Measurements from ENCODE around the gene PRKACA. TPM values are rescaled to one million over a fixed set of nuclear protein-coding genes. Genes with fewer than 3 reads are reported as not detected.

PRKACA gene
- total RNA-seq, 1 experiment from 2014 or later: 17.6 TPM

Other genes starting within 250 kb of the PRKACA start
- gene NANOS3, start 240.6 kb downstream of the PRKACA start, total RNA-seq (2014; rRNA removed; shearing (Covaris generic); ENCODE audit: low replicate concordance): not detected in 2 replicates
- 5.5 and 12.7 TPM in 2 replicates for gene BRME1, start 211.6 kb downstream of the PRKACA start, total RNA-seq (2014; rRNA removed; shearing (Covaris generic); ENCODE audit: low replicate concordance)
- 24.1 and 28.2 TPM in 2 replicates for gene CC2D1A, start 211.6 kb downstream of the PRKACA start, total RNA-seq (2014; rRNA removed; shearing (Covaris generic); ENCODE audit: low replicate concordance)
- 16.1 TPM in 1 of 2 replicates, not detected in the other for gene PODNL1, start 179.3 kb downstream of the PRKACA start, total RNA-seq (2014; rRNA removed; shearing (Covaris generic); ENCODE audit: low replicate concordance)
- 16.8 and 20.3 TPM in 2 replicates for gene DCAF15, start 165.3 kb downstream of the PRKACA start, total RNA-seq (2014; rRNA removed; shearing (Covaris generic); ENCODE audit: low replicate concordance)
- gene RFX1, start 111.4 kb downstream of the PRKACA start, total RNA-seq (2014; rRNA removed; shearing (Covaris generic); ENCODE audit: low replicate concordance): 6.1 and 7.5 TPM in 2 replicates
- gene RLN3, start 89.6 kb downstream of the PRKACA start, total RNA-seq (2014; rRNA removed; shearing (Covaris generic); ENCODE audit: low replicate concordance): not detected in 2 replicates
- gene IL27RA, start 86.0 kb downstream of the PRKACA start, total RNA-seq (2014; rRNA removed; shearing (Covaris generic); ENCODE audit: low replicate concordance): 8.6 and 15.6 TPM in 2 replicates
- gene PALM3, start 55.7 kb downstream of the PRKACA start, total RNA-seq (2014; rRNA removed; shearing (Covaris generic); ENCODE audit: low replicate concordance): not detected in 2 replicates
- gene MISP3, start 45.0 kb downstream of the PRKACA start, total RNA-seq (2014; rRNA removed; shearing (Covaris generic); ENCODE audit: low replicate concordance): 2.5 and 2.7 TPM in 2 replicates
- gene C19orf67, start 32.0 kb downstream of the PRKACA start, total RNA-seq (2014; rRNA removed; shearing (Covaris generic); ENCODE audit: low replicate concordance): not detected in 2 replicates
- 68.1 and 92.1 TPM in 2 replicates for gene SAMD1, start 27.0 kb downstream of the PRKACA start, total RNA-seq (2014; rRNA removed; shearing (Covaris generic); ENCODE audit: low replicate concordance)
- gene ASF1B, start 18.8 kb upstream of the PRKACA start, total RNA-seq (2014; rRNA removed; shearing (Covaris generic); ENCODE audit: low replicate concordance): 80.1 and 109 TPM in 2 replicates
- 2.4 and 4.1 TPM in 2 replicates for gene ADGRL1, start 88.4 kb upstream of the PRKACA start, total RNA-seq (2014; rRNA removed; shearing (Covaris generic); ENCODE audit: low replicate concordance)